ENCODE measurements around the gene PXK.
A peak's percentile ranks its signal among the peaks of the same experiment; 100 is the strongest.
"Not testable (repeated sequence)": the region's sequence is repeated elsewhere in the genome, so short reads cannot be mapped to it uniquely, and the experiment has no call there.

Gene PXK
- total RNA-seq, result 11.4 to 91.3 (median 42.5) reads per million in 18 experiments

DNA sequence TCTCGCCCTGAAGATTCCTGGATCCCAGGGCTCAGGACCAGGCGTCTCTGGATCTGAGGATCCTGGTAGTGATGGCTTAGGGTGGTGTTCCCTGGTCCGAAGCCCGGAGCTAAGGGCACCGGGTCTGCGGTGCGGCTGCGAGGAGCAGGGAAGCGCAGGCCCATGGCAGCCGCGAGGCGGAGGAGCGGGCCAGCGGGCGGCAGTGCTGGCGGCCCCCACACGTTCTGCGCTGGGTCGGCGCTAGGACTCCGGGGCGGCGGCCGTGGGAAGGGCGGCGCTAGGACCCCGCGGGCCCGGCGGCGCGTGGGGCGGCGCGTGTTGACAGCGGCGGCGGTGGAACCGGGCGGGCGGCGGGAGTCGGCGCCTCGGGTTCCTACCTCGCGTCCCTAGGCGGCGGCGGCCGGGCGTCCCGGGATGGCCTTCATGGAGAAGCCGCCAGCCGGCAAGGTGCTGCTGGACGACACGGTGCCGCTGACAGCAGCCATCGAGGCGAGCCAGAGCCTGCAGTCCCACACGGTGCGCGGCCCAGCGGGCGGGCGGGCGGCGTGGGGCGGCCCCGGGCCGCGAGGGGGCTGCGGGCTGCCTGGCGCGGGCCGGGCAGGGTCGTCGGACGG is at the start of gene PXK:
Gene PXK, plus strand, starts transcription at position 318 of the 614 bp plus-strand sequence. Its CDS starts 97 bp downstream, at position 415.
- peak; percentile 77 to 83 for DNase-seq

DNA sequence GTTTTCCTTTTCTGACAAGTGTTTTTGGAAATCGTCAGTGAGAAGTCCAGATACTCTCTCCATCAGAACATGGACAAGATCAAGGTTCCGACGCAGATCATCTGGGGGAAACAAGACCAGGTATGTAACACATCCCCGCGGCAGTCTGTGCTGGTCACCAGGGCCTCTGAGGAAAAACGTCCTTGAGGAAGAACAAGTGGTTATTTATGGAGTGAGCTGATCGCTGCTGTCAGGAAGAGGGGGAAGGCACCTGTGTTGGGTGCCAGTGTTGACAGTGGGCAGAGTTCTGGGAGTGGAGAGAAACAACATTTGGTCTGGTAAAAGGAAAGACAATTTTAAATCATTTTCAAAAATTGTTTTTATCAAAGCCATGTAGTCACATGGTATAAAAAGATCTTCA is 47.4 kb upstream of the PXK start:
- DNase-seq, result no peak

DNA sequence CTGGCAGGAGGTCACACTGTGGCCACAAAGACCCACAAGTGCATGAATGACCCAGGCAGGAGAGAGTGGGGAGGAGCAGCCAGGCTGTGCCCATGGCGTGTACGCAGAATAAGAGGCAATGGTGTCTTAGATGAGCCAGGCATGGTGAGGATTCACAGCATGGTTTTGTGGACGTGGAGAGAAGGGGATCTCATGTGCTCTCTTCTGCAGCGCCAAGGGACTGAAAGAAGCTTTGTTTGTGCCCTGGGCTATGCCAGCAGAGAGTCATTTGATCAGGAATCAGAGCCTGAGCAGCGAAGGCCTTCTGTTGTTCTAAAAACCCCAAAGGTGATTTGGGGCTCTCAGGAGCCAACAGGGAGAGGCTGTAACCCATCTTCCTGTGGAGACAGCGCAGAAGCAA is 45.3 kb upstream of the PXK start:
- DNase-seq, result no peak

DNA sequence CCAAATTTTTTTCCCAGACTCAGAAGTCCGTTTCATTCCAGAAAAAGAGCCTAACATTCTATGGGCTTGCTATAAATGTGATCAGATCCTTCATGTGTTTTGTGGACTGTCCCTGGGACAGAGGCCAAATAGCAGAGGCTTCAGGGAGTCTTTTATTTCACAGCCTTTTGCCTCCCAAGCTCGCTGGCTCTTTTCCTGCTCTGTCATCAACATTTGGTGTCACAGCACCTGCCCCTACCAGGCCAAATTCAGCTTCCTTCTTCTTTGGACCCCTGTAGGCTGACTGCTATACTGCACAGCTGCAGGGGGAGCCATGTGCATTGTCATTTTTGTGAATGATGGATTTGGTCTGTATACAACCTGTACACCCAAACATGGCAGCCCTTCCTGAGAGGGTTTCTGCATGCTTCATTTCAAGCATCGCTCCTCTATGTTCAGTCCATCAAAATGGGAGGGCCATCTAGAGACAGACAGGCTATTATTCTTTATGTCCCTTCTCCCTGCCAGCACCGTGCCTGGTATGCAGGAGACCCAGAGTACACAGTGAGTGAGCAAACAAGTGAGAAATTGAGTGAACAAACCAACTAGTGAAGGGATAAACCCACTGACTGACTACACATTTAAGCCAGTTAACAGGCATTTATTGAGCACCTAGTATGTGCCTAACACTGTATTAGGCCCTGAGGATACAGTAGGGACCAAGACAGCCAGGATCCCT is 44.5 kb upstream of the PXK start:
- DNase-seq, result no peak

DNA sequence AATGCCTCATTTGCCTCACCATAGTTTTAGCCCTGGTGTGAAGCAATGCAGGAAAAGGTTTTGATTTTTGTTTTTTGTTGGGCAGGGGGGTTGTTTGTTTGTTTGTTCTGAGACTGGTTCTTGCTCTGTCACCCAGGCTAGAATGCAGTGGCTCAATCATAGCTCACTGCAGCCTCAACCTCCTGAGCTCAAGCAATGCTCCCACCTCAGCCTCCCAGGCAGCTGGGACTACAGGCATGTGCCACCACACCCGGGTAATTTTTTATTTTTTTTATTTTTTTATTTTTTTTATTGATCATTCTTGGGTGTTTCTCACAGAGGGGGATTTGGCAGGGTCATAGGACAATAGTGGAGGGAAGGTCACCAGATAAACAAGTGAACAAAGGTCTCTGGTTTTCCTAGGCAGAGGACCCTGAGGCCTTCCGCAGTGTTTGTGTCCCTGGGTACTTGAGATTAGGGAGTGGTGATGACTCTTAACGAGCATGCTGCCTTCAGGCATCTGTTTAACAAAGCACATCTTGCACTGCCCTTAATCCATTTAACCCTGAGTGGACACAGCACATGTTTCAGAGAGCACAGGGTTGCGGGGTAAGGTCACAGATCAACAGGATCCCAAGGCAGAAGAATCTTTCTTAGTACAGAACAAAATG is 43.6 kb upstream of the PXK start:
- DNase-seq, result not testable (repeated sequence)

DNA sequence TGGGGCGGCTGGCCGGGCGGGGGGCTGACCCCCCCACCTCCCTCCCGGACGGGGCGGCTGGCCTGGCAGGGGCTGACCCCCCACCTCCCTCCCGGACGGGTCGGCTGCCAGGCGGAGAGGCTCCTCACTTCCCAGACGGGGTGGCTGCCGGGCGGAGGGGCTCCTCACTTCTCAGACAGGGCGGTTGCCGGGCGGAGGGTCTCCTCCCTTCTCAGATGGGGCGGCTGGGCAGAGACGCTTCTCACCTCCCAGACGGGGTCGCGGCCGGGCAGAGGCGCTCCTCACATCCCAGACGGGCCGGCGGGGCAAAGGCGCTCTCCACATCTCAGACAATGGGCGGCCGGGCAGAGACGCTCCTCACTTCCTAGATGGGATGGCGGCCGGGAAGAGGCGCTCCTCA is 42.2 kb upstream of the PXK start:
- DNase-seq, result not testable (repeated sequence)

DNA sequence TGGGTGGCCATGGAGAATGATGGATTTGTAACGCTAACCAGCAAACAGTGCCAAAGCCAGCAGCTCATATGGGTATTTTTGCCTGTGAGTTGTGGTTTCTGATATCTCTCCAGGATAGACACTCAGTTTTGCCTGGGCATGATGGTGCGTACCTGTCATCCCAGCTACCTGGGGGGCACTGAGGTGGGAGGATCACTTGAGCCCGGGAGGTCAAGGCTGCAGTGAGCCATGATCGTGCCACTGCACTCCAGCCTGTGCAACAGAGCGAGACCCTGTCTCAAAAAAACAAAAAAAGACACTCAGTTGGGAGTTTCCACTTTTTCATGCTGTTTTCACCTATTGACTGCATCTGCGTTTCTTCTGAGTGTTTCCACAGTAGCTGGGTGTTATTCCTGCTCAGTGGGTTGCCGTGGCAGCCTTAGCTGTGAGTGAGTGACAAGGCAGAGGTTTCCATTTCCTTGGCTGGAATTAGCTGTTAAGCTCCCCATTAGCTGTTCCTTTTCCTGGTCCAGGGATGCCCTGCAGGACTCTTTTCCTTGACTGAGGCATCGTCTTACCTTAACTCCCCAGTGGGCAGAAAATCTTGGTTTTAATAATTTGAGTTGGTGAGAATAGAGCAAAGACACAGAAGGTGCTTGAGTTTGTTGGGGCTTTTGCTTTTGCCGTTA is 40.9 kb upstream of the PXK start:
- no peak for DNase-seq

DNA sequence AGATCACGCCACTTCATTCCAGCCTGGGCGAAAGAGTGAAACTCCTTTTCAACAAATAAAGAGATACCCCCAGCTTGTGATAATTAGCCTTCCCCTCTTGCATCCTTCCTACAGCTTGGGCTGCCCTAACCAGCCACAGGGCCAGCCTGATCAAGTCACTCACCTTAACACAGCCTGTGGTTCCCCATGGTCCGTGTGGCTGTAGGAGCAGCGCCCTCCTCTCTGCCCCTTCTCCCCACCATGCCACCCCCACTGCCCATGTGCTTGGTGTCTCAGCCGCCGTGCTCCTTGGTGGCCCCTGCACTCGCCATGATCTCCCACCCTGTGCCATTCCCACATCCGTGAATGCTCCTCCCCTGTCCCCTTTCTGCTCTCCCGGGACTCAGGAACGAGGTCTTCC is 39.8 kb upstream of the PXK start:
- no peak for DNase-seq

DNA sequence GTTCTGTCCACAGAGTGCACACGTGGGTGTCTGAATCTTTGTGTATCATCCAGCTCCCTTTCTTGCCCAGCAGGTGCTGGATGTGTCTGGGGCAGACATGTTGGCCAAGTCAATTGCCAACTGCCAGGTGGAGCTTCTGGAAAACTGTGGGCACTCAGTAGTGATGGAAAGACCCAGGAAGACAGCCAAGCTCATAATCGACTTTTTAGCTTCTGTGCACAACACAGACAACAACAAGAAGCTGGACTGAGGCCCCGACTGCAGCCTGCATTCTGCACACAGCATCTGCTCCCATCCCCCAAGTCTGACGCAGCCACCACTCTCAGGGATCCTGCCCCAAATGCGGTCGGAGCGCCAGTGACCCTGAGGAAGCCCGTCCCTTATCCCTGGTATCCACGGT is 39.2 kb upstream of the PXK start:
- DNase-seq, result no peak

DNA sequence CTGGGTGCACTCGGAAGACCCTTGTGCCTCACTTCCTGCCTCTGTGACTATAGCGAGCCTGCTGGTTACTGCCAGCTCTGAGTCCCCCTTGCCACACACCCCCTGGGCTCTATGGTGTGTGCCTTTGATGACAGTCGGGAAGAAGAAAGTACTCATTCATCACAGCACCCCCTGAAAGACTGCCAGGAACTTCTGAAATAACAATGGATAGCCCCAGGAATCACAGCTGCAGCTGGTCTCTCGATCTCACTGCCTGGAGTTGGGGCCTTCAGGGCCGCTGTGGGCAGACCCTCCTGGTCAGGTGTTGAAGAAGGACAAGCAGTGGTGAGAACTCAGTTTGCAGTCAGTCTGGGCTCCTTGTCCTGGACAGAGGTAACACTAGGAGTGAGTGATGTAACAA is 36.4 kb upstream of the PXK start:
- DNase-seq, result no peak

DNA sequence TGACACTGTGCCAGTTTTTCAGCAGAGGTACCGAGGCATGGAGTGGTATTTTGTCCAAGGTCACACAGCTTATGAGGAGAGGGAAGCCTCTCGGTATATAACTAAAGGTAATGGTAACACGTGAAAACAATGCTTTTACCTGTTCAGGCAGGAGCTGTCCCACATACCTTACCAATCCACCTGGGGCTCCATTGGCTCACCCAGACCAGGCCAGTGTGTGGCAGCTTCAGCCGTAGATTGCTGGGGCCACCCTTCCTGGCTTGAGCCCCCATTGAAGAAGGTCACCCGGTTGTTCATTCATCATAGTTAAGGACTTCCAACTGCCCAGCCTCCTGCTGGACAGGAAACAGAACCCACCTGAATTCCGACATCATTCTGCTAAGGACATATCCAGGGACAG is 35.8 kb upstream of the PXK start:
- no peak for DNase-seq

DNA sequence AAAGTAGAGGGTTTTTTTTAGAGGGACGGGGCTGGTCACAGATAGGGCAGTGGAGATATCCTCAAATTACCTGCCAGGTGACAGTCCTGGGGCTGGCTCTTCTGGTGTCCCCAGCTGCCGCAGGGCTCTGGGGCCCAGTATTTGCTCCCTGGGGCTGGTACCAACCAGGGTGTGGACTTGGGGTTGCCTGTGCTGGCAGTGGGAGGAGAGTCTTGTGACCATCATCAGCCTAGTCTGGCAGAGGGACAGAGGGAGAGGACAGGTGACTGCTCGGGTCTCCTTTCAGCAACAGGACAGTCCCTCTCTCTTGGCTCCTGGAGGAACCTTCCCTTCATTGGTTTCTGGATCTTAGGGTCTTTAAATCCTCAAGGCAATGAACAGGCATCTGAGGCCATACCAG is 34.5 kb upstream of the PXK start:
- peak in 1 of 2 donors; percentile 6 for DNase-seq

DNA sequence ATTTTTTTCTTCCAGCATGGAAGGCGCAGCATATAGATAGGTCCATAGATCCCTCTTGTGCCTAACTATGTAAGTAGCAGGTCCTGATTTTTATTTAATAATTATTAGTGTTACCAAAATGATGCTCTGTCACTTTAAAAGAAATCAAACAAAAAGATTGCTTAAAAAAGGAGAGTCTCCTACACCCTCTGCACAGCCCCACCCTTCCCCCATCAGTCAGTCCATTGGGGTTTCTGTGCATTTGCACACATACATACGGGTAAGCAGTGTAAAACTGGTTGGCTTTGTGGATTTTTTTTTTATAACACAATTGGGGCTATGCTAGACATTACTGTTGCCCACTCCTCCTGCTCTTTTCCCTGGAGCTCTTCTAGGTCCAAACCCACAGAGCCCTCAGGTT is 33.6 kb upstream of the PXK start:
- no peak for DNase-seq

DNA sequence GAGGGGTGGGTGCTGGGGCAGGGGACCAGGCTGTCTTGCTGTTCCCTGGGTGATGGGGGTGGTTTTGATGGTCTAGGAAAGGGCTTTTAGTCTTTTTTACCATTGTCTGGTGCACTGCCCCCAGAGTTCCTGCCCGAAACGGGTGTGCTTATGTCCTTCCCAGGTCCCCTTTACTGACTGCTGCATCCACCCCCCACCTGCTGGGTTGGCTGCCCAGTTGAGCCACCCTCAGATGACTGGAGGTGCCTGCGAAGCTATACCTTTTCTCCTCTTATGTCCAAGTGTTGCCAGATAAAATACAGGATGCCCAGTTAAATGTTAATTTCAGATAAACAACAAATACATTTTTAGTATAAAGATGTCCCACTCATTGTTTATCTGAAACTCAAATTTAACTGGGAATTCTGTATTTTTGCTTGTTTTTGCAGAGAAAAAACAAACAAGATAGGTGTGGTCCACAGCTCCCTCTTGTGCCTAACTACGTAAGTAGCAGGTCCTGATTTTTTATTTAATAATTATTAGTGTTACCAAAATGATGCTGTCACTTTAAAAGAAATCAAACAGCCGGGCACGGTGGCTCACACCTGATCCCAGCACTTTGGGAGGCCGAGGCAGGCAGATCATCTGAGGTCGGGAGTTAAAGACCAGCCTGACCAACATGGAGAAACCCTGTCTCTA is 32.7 kb upstream of the PXK start:
- DNase-seq, result peak; percentile 38 to 45

DNA sequence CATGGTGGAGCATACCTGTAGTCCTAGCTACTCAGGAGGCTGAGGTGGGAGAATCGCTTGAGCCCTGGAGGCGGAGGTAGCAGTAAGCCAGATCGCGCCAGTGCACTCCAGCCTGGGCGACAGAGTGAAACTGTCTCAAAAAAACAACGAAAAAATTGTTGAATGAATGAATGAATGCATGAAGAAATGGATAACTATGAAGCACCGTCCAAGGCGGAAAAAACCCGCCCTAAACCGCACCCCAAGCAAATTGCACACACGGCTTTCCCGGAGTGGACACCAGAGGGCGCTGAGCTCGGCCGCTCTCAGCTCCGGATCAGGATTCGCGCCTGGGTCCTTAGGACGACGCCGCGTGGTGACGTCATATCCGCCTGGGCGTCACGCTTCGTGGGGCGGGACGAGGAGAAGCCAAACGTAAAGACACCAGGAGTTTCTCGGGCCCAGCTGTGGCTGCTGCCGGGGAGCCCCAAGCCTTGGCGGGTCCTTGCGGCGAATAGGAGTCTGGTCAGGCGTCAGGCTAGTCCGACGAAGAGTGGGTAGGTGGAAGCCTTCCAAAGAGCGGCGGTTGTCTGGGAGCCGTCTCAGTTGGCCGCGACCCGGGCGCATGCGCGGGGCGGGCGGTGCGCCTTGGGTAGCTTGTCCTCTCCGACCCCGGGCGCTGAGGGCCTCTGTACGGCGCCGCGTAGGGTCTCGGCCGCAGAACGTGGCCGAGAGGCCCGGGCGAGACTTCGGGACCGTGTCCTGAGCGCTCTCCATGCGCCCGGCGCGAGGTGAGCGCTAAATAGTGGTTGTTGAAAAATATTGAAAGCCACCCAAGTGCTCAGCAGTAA is 26.6 kb upstream of the PXK start, which contains the start of the genes HTD2 and RPP14:
Gene HTD2, plus strand, starts transcription at position 639 of the 830 bp plus-strand sequence. CDS start 11,094 bp downstream, outside the sequence.
Gene RPP14, plus strand, starts transcription at position 364 of the 830 bp plus-strand sequence. CDS start 4,085 bp downstream, outside the sequence.
- DNase-seq, result peak; percentile 99

DNA sequence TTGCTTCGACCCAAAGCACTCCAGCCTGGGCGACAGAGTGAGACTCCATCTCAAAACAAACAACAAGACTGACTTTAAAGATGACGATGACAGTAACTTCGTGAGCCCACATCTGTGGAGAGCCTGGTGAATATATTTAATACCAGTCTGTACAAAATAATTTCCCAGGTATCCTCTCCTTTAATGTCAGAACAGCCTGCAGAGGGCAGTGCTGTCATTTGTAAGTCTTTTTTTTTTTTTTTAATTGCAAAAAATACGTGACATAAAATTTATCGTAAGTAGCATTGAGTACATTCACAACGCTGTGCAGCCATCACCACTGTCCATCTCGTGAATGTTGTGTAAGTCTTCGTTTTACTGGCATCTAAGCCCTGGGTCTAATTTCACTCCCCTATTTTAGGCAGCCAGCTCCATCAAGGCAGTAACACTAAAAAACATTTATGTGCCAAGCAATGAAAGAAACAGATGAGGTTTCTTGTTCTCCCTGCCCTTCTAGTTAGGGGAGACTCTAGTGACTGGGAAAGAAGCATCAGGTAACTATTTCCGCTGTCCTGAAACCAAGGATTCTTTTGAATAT is 25.0 kb upstream of the PXK start:
- DNase-seq, result peak; percentile 7 to 40

DNA sequence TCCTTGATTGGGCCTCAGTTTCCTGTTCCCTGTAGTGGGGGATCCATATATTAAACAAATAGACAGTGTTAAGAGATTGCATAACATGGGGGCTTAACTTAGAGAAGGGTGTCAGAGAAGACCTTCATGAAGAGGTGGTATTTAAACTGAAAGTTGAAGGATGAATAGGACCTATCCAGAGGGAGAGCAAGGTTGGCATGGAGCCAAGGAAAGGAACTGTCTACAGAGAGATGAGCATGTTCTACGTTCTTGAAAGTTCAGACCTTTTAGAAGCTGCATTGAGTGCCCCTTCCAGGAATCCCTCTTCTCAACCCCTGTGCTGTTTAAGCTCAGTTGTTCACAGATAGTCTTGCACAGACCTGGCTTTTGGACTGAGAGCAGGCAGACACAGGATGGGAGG is 24.0 kb upstream of the PXK start:
- no peak for DNase-seq

DNA sequence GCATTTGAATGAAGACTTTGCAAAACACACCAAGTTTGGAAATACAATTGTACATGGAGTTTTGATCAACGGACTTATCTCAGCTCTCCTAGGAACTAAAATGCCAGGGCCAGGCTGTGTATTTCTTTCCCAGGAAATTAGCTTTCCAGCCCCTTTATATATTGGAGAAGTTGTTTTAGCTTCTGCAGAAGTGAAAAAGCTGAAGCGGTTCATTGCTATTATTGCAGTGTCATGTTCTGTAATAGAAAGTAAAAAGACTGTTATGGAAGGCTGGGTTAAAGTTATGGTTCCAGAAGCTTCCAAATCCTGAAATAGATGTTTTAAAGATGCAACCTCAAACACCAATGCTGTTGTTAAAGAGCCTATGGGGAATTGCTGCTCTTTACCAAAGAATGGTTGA is 14.9 kb upstream of the PXK start:
- peak; percentile 50 to 52 for DNase-seq

DNA sequence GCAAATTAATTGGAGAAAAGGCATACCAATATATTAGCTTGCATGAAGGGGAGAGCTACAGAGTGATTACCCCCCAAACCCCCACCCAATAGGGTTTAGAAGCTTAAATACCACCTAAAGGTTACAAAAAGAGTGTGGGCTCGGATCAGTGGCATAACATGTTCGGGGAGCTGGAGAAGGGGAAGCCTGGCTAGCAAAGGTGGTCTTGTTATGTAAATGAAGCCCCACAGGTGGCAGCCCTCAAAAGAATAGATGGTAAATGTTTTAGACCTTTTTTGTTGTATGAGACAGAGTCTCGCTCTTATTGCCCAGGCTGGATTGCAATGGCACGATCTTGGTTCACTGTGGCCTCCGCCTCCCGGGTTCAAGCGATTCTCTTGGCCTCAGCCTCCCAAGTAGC is 10.9 kb upstream of the PXK start:
- no peak for DNase-seq

DNA sequence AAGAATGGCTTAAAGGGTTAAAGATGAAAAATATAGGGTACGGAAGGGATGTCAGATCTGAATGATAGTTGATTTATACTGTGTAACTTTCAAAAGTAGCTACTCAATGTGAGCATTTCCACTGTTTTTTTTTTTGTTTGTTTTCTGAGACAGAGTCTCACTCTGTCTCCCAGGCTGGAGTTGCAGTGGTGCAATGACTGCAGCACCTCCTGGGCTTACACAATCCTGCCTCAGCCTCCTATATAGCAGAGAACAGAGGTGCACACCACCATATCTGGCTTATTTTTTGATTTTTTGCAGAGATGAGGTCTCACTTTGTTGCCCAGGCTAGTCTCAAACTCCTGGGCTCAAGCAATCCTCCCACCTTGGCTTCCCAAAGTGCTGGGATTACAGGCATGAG is 9.9 kb upstream of the PXK start:
- no peak for DNase-seq
